K562 (cell line): ENCODE results near the gene OARD1. TPM values are rescaled to one million over a fixed set of nuclear protein-coding genes. Genes with fewer than 3 reads are reported as not detected.

ENCODE experiments used
- BRCA1 ChIP-seq, 2 experiments: fragments of 450-650 bp in 1 of 2; sonication (generic) in 1 of 2; formaldehyde crosslinking in 1 of 2; IDR thresholded peaks; 2 replicates each; pipeline versions ENCODE4 v1.5.0 to v1.6.1; 2017 to 2020; ENCODE audit warnings: mild to moderate bottlenecking in 1 of 2, missing genetic modification reagents in 1 of 2
- CBFA2T2 ChIP-seq: fragments of 450-650 bp; conservative IDR thresholded peaks from 2 replicates; pipeline ENCODE4 v1.6.1; 2017; ENCODE audit warnings: mild to moderate bottlenecking
- COPS2 ChIP-seq: fragments of 450-650 bp; conservative IDR thresholded peaks from 2 replicates; pipeline ENCODE4 v1.6.1; 2016; ENCODE audit warnings: mild to moderate bottlenecking, moderate library complexity
- EGR1 ChIP-seq: fragments of 450-650 bp; conservative IDR thresholded peaks from 2 replicates; pipeline ENCODE4 v1.6.1; 2017; ENCODE audit warnings: mild to moderate bottlenecking
- KDM1A ChIP-seq, 2 experiments: fragments of 450-650 bp; IDR thresholded peaks; 2 replicates each; pipeline ENCODE4 v1.6.1; 2016; ENCODE audit warnings: mild to moderate bottlenecking in 2 of 2
- KLF1 ChIP-seq: fragments of 450-650 bp; IDR thresholded peaks from 2 replicates; pipeline ENCODE4 v1.6.1; 2016; ENCODE audit warnings: missing genetic modification characterization, missing compliant biosample characterization
- MTA3 ChIP-seq: fragments of 450-650 bp; formaldehyde crosslinking; IDR thresholded peaks from 2 replicates; pipeline ENCODE4 v1.6.1; 2017; ENCODE audit warnings: mild to moderate bottlenecking, borderline replicate concordance
- NBN ChIP-seq: fragments of 450-650 bp; IDR thresholded peaks from 2 replicates; pipeline ENCODE4 v1.6.1; 2016; ENCODE audit warnings: low read depth, mild to moderate bottlenecking
- TGIF2 ChIP-seq: sonication (generic); formaldehyde crosslinking; IDR thresholded peaks from 2 replicates; pipeline ENCODE4 v1.8.1; 2022; ENCODE audit warnings: mild to moderate bottlenecking, missing genetic modification reagents, moderate library complexity
- ZBTB7A ChIP-seq: IDR thresholded peaks from 2 replicates; pipeline ENCODE4 v1.6.1; 2011; ENCODE audit warnings: low read depth, mild to moderate bottlenecking, low read length, moderate library complexity, borderline replicate concordance; ENCODE audit not compliant: control insufficient read depth
- ZNF274 ChIP-seq: IDR thresholded peaks from 2 replicates; pipeline ENCODE4 v1.6.1; 2011; ENCODE audit warnings: low read depth, mild to moderate bottlenecking, low read length, moderate library complexity, borderline replicate concordance
- ZNF644 ChIP-seq: fragments of 200-800 bp; sonication (Bioruptor generic); IDR thresholded peaks from 2 replicates; pipeline ENCODE4 v1.6.1; 2016; ENCODE audit warnings: low read depth, missing genetic modification characterization, missing compliant biosample characterization
- polyA plus RNA-seq, 8 experiments: library from polyadenylated mRNA; depleted of rRNA in 4 of 8; stranded (reverse) in 5 of 8; unstranded in 3 of 8; fragments of >200 nt; fragmentation: Nextera tagmentation in 2 of 8; fragmentation: Illumina TruSeq in 1 of 8; extraction: Ambion mirVana in 2 of 8; extraction: Trizol in 1 of 8; gene quantifications; 2 replicates each; pipeline versions ENCODE4 v1.2.1 to v1.2.3, GENCODE V29; 2011 to 2014; ENCODE audit warnings: inconsistent platforms in 1 of 8, missing spikeins in 1 of 8
- total RNA-seq, 7 experiments: library from RNA; depleted of rRNA in 6 of 7; stranded (reverse); fragments of >200 nt in 6 of 7; fragmentation: Illumina TruSeq in 2 of 7; extraction: Trizol in 2 of 7; gene quantifications; 2 replicates each; pipeline versions ENCODE4 v1.2.1 to v1.2.3, GENCODE V29; 2011 to 2021; ENCODE audit warnings: low replicate concordance in 1 of 7
- TF ChIP-seq, protein P1 (sequence below), 2 experiments: fragments of 450-650 bp; conservative IDR thresholded peaks; 2 replicates each; pipeline ENCODE4 v1.6.1; 2017; ENCODE audit warnings: mild to moderate bottlenecking in 2 of 2, moderate library complexity in 2 of 2
- TF ChIP-seq, protein P2 (sequence below): sonication (generic); formaldehyde crosslinking; IDR thresholded peaks from 2 replicates; pipeline ENCODE4 v1.9.0; 2022; ENCODE audit warnings: mild to moderate bottlenecking, missing genetic modification reagents
- TF ChIP-seq, protein P3 (sequence below): fragments of 250-450 bp; sonication (Bioruptor Pico); IDR thresholded peaks from 2 replicates; pipeline ENCODE4 v1.4.0; 2020
- TF ChIP-seq, protein P4 (sequence below): fragments of 250-450 bp; sonication (Bioruptor Pico); IDR thresholded peaks from 2 replicates; pipeline ENCODE4 v1.4.0; 2020; ENCODE audit warnings: mild to moderate bottlenecking, moderate library complexity
- TF ChIP-seq, protein P5 (sequence below): fragments of 450-650 bp; formaldehyde crosslinking; IDR thresholded peaks from 2 replicates; pipeline ENCODE4 v1.4.0; 2022; ENCODE audit warnings: missing genetic modification characterization
- TF ChIP-seq, protein P6 (sequence below): IDR thresholded peaks from 2 replicates; pipeline ENCODE4 v1.6.1; 2012; ENCODE audit warnings: low read depth, low read length, improper control_type of control experiment, borderline replicate concordance

The OARD1 gene
- total and polyA plus RNA-seq, 9 of the 15 experiments (the other 6 are each of a cell fraction or from before 2014, with no cell fraction given): 43.4 to 88.3 (median 61.1) TPM

DNA sequence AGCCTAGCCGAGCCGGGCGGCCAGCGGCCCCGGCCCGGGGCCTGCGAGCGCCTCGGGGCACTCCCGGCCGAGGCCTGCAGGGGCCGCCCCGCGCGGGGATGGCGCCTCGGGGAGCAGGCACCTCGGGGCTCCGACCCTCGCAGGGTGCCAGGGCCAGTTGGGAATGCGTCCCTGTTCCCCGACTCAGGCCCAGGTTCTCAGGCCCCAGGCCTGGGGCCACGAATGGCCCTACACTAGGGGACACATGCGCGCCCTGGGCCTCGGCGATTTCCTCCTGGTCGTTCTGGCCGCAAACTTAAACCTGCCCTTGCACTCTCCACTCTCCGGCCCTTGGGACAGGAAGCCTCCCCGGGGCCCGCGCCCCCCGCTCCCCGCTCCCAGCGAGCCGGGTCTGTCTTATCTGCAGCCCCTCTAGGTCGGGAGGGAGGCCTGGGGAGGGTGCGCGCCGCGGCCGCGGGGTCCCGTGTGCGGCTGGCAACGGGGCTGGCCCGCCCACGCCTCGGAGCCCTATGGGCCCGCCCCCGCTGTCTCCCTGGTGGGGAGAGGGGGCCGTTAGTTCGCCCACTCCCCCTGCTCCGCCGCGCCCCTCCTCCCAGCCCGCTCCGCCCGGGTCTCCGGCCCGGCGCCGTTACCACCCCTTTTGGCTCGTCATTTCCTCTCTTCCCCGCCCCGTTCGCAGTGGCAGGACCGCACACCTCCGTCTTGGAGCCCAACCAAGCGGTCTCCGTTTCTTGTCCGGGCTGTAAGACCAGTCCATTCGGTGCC is 1.2 kb upstream of the OARD1 start (continued):
- TF ChIP-seq MTA3 (peak; percentile 42; the same call in 1 of the 2 replicates), CBFA2T2 (no peak), ZNF274 (no peak), EGR1 (peak; percentile 98), ZNF644 (tag) (no peak; the same call in 1 of the 2 replicates), TGIF2 (CRISPR knock-in tag) (0 out of 2 replicates have a peak, but pooled peaks have one; percentile 11), ZBTB7A (peak; percentile 100), KDM1A (IDR thresholded peaks at IDR 0.05) (no peak), COPS2 (no peak), NBN (no peak; the same call in 1 of the 2 replicates), KLF1 (tag) (peak; percentile 70; the same call in 1 of the 2 replicates), BRCA1 (IDR thresholded peaks at IDR 0.05) (no peak), BRCA1 (CRISPR knock-in tag; IDR thresholded peaks at IDR 0.05) (no peak)
- TF ChIP-seq, protein P1, sequence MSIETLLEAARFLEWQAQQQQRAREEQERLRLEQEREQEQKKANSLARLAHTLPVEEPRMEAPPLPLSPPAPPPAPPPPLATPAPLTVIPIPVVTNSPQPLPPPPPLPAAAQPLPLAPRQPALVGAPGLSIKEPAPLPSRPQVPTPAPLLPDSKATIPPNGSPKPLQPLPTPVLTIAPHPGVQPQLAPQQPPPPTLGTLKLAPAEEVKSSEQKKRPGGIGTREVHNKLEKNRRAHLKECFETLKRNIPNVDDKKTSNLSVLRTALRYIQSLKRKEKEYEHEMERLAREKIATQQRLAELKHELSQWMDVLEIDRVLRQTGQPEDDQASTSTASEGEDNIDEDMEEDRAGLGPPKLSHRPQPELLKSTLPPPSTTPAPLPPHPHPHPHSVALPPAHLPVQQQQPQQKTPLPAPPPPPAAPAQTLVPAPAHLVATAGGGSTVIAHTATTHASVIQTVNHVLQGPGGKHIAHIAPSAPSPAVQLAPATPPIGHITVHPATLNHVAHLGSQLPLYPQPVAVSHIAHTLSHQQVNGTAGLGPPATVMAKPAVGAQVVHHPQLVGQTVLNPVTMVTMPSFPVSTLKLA (conservative IDR thresholded peaks at IDR 0.05): peak; percentile 40 to 69; a peak in 3 of 4 replicates
- TF ChIP-seq, protein P2, sequence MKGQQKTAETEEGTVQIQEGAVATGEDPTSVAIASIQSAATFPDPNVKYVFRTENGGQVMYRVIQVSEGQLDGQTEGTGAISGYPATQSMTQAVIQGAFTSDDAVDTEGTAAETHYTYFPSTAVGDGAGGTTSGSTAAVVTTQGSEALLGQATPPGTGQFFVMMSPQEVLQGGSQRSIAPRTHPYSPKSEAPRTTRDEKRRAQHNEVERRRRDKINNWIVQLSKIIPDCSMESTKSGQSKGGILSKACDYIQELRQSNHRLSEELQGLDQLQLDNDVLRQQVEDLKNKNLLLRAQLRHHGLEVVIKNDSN (CRISPR knock-in tag): no peak
- TF ChIP-seq, protein P3, sequence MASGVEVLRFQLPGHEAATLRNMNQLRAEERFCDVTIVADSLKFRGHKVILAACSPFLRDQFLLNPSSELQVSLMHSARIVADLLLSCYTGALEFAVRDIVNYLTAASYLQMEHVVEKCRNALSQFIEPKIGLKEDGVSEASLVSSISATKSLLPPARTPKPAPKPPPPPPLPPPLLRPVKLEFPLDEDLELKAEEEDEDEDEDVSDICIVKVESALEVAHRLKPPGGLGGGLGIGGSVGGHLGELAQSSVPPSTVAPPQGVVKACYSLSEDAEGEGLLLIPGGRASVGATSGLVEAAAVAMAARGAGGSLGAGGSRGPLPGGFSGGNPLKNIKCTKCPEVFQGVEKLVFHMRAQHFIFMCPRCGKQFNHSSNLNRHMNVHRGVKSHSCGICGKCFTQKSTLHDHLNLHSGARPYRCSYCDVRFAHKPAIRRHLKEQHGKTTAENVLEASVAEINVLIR (CRISPR knock-in tag): no peak
- TF ChIP-seq, protein P4, sequence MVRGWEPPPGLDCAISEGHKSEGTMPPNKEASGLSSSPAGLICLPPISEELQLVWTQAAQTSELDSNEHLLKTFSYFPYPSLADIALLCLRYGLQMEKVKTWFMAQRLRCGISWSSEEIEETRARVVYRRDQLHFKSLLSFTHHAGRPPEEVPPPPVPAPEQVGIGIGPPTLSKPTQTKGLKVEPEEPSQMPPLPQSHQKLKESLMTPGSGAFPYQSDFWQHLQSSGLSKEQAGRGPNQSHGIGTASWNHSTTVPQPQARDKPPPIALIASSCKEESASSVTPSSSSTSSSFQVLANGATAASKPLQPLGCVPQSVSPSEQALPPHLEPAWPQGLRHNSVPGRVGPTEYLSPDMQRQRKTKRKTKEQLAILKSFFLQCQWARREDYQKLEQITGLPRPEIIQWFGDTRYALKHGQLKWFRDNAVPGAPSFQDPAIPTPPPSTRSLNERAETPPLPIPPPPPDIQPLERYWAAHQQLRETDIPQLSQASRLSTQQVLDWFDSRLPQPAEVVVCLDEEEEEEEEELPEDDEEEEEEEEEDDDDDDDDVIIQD (CRISPR knock-in tag): peak; percentile 81; the same call in 1 of the 2 replicates
- TF ChIP-seq, protein P5, sequence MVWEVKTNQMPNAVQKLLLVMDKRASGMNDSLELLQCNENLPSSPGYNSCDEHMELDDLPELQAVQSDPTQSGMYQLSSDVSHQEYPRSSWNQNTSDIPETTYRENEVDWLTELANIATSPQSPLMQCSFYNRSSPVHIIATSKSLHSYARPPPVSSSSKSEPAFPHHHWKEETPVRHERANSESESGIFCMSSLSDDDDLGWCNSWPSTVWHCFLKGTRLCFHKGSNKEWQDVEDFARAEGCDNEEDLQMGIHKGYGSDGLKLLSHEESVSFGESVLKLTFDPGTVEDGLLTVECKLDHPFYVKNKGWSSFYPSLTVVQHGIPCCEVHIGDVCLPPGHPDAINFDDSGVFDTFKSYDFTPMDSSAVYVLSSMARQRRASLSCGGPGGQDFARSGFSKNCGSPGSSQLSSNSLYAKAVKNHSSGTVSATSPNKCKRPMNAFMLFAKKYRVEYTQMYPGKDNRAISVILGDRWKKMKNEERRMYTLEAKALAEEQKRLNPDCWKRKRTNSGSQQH (CRISPR knock-in tag): no peak
- TF ChIP-seq, protein P6, sequence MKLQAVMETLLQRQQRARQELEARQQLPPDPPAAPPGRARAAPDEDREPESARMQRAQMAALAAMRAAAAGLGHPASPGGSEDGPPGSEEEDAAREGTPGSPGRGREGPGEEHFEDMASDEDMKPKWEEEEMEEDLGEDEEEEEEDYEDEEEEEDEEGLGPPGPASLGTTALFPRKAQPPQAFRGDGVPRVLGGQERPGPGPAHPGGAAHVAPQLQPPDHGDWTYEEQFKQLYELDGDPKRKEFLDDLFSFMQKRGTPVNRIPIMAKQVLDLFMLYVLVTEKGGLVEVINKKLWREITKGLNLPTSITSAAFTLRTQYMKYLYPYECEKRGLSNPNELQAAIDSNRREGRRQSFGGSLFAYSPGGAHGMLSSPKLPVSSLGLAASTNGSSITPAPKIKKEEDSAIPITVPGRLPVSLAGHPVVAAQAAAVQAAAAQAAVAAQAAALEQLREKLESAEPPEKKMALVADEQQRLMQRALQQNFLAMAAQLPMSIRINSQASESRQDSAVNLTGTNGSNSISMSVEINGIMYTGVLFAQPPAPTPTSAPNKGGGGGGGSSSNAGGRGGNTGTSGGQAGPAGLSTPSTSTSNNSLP: no peak
